Coronary artery (tissue), 2 donors: ENCODE data around the gene UNKL.
A peak's percentile ranks its signal among the peaks of the same experiment; 100 is the strongest.
"Not testable (repeated sequence)": the region's sequence is repeated elsewhere in the genome, so short reads cannot be mapped to it uniquely, and the experiment has no call there.

ENCODE experiments used
- DNase-seq: peaks from one replicate; pipeline ENCODE4 v3.0.0-alpha.2; 2017; ENCODE audit warnings: low spot score
- H3K27ac ChIP-seq, 2 donors: fragments of 200-600 bp; sonication (generic); one replicate each; pipeline ENCODE4 v1.5.1; 2016 to 2019
- H3K4me3 ChIP-seq: fragments of 200-600 bp; sonication (generic); 2 replicates; pipeline ENCODE4 v1.5.1; 2016; ENCODE audit warnings: mild to moderate bottlenecking, moderate library complexity
- CTCF ChIP-seq: fragments of 200-600 bp; sonication (generic); IDR thresholded peaks from one replicate; pipeline ENCODE4 v1.5.1; 2019; ENCODE audit warnings: antibody characterized with exemption

Gene UNKL

GRCh38 chr16:1330931-1331711 is 83.4 kb downstream of the UNKL start:
- Histone ChIP-seq H3K4me3 (peak overlapping the region; percentile 70), H3K27ac (no peak overlapping the region)
- TF ChIP-seq CTCF: no peak
- DNase-seq: no peak

GRCh38 chr16:1330260-1330914 is 84.1 kb downstream of the UNKL start:
- TF ChIP-seq CTCF: no peak
- Histone ChIP-seq H3K4me3 (no peak overlapping the region), H3K27ac (no peak overlapping the region)
- DNase-seq: no peak

- H3K4me3 ChIP-seq, DNase-seq, H3K27ac ChIP-seq: not testable (repeated sequence)
These were observed 85.5 kb downstream of the UNKL start for GRCh38 chr16:1328961-1329360.

- DNase-seq, H3K27ac ChIP-seq, H3K4me3 ChIP-seq: not testable (repeated sequence)
These were observed 86.4 kb downstream of the UNKL start for GRCh38 chr16:1328136-1328535.

- no peak for DNase-seq
- no peak overlapping the region for H3K27ac ChIP-seq
- no peak for TF ChIP-seq CTCF
- H3K4me3 ChIP-seq: no peak overlapping the region
These were observed 86.9 kb downstream of the UNKL start for GRCh38 chr16:1327619-1327947.

GRCh38 chr16:1326946-1327618 is 87.4 kb downstream of the UNKL start:
- no peak overlapping the region for H3K4me3 ChIP-seq
- no peak overlapping the region for H3K27ac ChIP-seq
- no peak for TF ChIP-seq CTCF
- no peak for DNase-seq

GRCh38 chr16:1326391-1326790 is 88.1 kb downstream of the UNKL start:
- no peak for TF ChIP-seq CTCF
- DNase-seq: no peak
- Histone ChIP-seq H3K27ac (no peak overlapping the region), H3K4me3 (no peak overlapping the region)
